GM19463 (cell line): Measurements from ENCODE around the gene OR2B3.
"Not testable (repeated sequence)": the region's sequence is repeated elsewhere in the genome, so short reads cannot be mapped to it uniquely, and the experiment has no call there.

Experiments used
- ATAC-seq: cut with Tn5 transposase; IDR thresholded peaks from one replicate; pipeline ENCODE4 v1.9.1; 2021; ENCODE audit warnings: mild to moderate bottlenecking, moderate library complexity; ENCODE audit not compliant: unreplicated experiment

OR2B3 gene

GRCh38 chr6:29087213-29087612 lies at the start of gene OR2B3:
Gene OR2B3 (minus strand): TSS chr6:29087313. CDS start chr6:29087248, 65 bp downstream.
- ATAC-seq = no peak

- ATAC-seq = no peak
Measured at GRCh38 chr6:29131691-29132090, 44.6 kb upstream of the OR2B3 start.

GRCh38 chr6:29130644-29131043 lies 43.5 kb upstream of the OR2B3 start:
- ATAC-seq = no peak

- no peak for ATAC-seq
Measured at GRCh38 chr6:29129326-29130012, 42.4 kb upstream of the OR2B3 start.

GRCh38 chr6:29114964-29115363 lies 27.9 kb upstream of the OR2B3 start:
- not testable (repeated sequence) for ATAC-seq

- no peak for ATAC-seq
Measured at GRCh38 chr6:29112135-29112534, 25.0 kb upstream of the OR2B3 start.

GRCh38 chr6:29107758-29108157 lies 20.6 kb upstream of the OR2B3 start, which contains the start of gene OR2J3:
Gene OR2J3 (plus strand): TSS chr6:29108058. CDS start chr6:29111891, 3,833 bp downstream.
- ATAC-seq = no peak

GRCh38 chr6:29099190-29099589 lies 12.1 kb upstream of the OR2B3 start, which contains the start of gene OR2J1:
Gene OR2J1 (plus strand): TSS chr6:29099490. CDS start chr6:29100943, 1,453 bp downstream.
- ATAC-seq = no peak

- no peak for ATAC-seq
Measured at GRCh38 chr6:29097803-29098202, 10.7 kb upstream of the OR2B3 start.

GRCh38 chr6:29092957-29093356 lies 5.8 kb upstream of the OR2B3 start:
- no peak for ATAC-seq

GRCh38 chr6:29082457-29082856 lies 4.7 kb downstream of the OR2B3 start:
- no peak for ATAC-seq

GRCh38 chr6:29081312-29081711 lies 5.8 kb downstream of the OR2B3 start:
- no peak for ATAC-seq

- no peak for ATAC-seq
Measured at GRCh38 chr6:29079203-29079602, 7.9 kb downstream of the OR2B3 start.

- ATAC-seq = no peak
Measured at GRCh38 chr6:29071831-29072723, 15.0 kb downstream of the OR2B3 start.

GRCh38 chr6:29051680-29052079 lies 35.4 kb downstream of the OR2B3 start:
- ATAC-seq = no peak

GRCh38 chr6:29045075-29045474 lies 42.0 kb downstream of the OR2B3 start, which contains the start of gene OR2W1:
Gene OR2W1 (minus strand): TSS chr6:29045175. CDS start chr6:29045175, 0 bp downstream.
- no peak for ATAC-seq
